GM19452 (cell line): ENCODE results near the gene AGPAT2.

Experiments
- ATAC-seq: cut with Tn5 transposase; IDR thresholded peaks from one replicate; pipeline ENCODE4 v1.9.1; 2021; ENCODE audit not compliant: unreplicated experiment

Gene AGPAT2

GRCh38 chr9:136686794-136687711 is at the start of gene AGPAT2:
TSS of gene AGPAT2 (minus strand) at chr9:136687457. CDS start at chr9:136687357, 100 bp downstream.
- ATAC-seq = peak; percentile 64

- ATAC-seq = no peak
These were observed 48.7 kb upstream of the AGPAT2 start for GRCh38 chr9:136735812-136736480.

- ATAC-seq = no peak
These were observed 47.7 kb upstream of the AGPAT2 start for GRCh38 chr9:136734837-136735496.

- no peak for ATAC-seq
These were observed 46.4 kb upstream of the AGPAT2 start for GRCh38 chr9:136733611-136734010.

- no peak for ATAC-seq
These were observed 45.4 kb upstream of the AGPAT2 start for GRCh38 chr9:136732444-136733178.

GRCh38 chr9:136729926-136730325 is 42.7 kb upstream of the AGPAT2 start:
- no peak for ATAC-seq

- ATAC-seq = no peak
These were observed 41.9 kb upstream of the AGPAT2 start for GRCh38 chr9:136729144-136729543.

- peak; percentile 23 for ATAC-seq
These were observed 41.4 kb upstream of the AGPAT2 start for GRCh38 chr9:136728548-136729123.

GRCh38 chr9:136728080-136728547 is 40.9 kb upstream of the AGPAT2 start:
- ATAC-seq = peak; percentile 51

GRCh38 chr9:136726631-136727191 is 39.5 kb upstream of the AGPAT2 start:
- ATAC-seq = no peak

- ATAC-seq = no peak
These were observed 38.9 kb upstream of the AGPAT2 start for GRCh38 chr9:136726118-136726517.

GRCh38 chr9:136725612-136726011 is 38.4 kb upstream of the AGPAT2 start:
- no peak for ATAC-seq

- ATAC-seq = no peak
These were observed 37.5 kb upstream of the AGPAT2 start for GRCh38 chr9:136724772-136725171.

GRCh38 chr9:136723989-136724388 is 36.7 kb upstream of the AGPAT2 start:
- no peak for ATAC-seq

- no peak for ATAC-seq
These were observed 36.2 kb upstream of the AGPAT2 start for GRCh38 chr9:136723362-136723976.

GRCh38 chr9:136722969-136723356 is 35.7 kb upstream of the AGPAT2 start:
- no peak for ATAC-seq

GRCh38 chr9:136722093-136722968 is 35.1 kb upstream of the AGPAT2 start:
- no peak for ATAC-seq

GRCh38 chr9:136721339-136722092 is 34.3 kb upstream of the AGPAT2 start:
- ATAC-seq = no peak
